K562 (cell line): ENCODE measurements around the gene NAA80. TPM values are rescaled to one million over a fixed set of nuclear protein-coding genes. Genes with fewer than 3 reads are reported as not detected.

Source experiments
- HDAC3 ChIP-seq: fragments of 450-650 bp; IDR thresholded peaks from 2 replicates; pipeline ENCODE4 v1.6.1; 2018; ENCODE audit warnings: borderline replicate concordance, mild to moderate bottlenecking, moderate library complexity; ENCODE audit not compliant: partially characterized antibody
- HIVEP1 ChIP-seq: fragments of 250-450 bp; sonication (Bioruptor Pico); IDR thresholded peaks from 2 replicates; pipeline ENCODE4 v1.4.0; 2020; ENCODE audit warnings: mild to moderate bottlenecking
- POLR2B ChIP-seq: fragments of 450-650 bp; IDR thresholded peaks from 2 replicates; pipeline ENCODE4 v1.6.1; 2018; ENCODE audit warnings: low read depth; ENCODE audit not compliant: partially characterized antibody
- SMAD1 ChIP-seq: fragments of 150-350 bp; IDR thresholded peaks from 2 replicates; pipeline ENCODE4 v1.6.1; 2014; ENCODE audit warnings: low read length, low read depth; ENCODE audit not compliant: partially characterized antibody
- ZKSCAN8 ChIP-seq: fragments of 200-800 bp; sonication (Bioruptor generic); IDR thresholded peaks from 2 replicates; pipeline ENCODE4 v1.6.1; 2016; ENCODE audit warnings: missing genetic modification characterization, missing compliant biosample characterization
- polyA plus RNA-seq, 8 experiments: library from polyadenylated mRNA; depleted of rRNA in 4 of 8; stranded (reverse) in 5 of 8; unstranded in 3 of 8; fragments of >200 nt; fragmentation: Nextera tagmentation in 2 of 8; fragmentation: Illumina TruSeq in 1 of 8; extraction: Ambion mirVana in 2 of 8; extraction: Trizol in 1 of 8; gene quantifications; 2 replicates each; pipeline versions ENCODE4 v1.2.1 to v1.2.3, GENCODE V29; 2011 to 2014; ENCODE audit warnings: inconsistent platforms in 1 of 8, missing spikeins in 1 of 8
- total RNA-seq, 7 experiments: library from RNA; depleted of rRNA in 6 of 7; stranded (reverse); fragments of >200 nt in 6 of 7; fragmentation: Illumina TruSeq in 2 of 7; extraction: Trizol in 2 of 7; gene quantifications; 2 replicates each; pipeline versions ENCODE4 v1.2.1 to v1.2.3, GENCODE V29; 2011 to 2021; ENCODE audit warnings: low replicate concordance in 1 of 7
- TF ChIP-seq, protein P1 (sequence below), 2 experiments: fragments of 450-650 bp; formaldehyde crosslinking in 1 of 2; IDR thresholded peaks; 2 replicates each; pipeline versions ENCODE4 v1.4.0 to v1.6.1; 2014 to 2020; ENCODE audit warnings: mild to moderate bottlenecking in 2 of 2, borderline replicate concordance in 1 of 2, low read depth in 1 of 2
- TF ChIP-seq, protein P2 (sequence below): fragments of 450-650 bp; formaldehyde crosslinking; conservative IDR thresholded peaks from 2 replicates; pipeline ENCODE4 v1.4.0; 2022; ENCODE audit warnings: mild to moderate bottlenecking, missing genetic modification characterization

NAA80 gene
- total and polyA plus RNA-seq, 9 of the 15 experiments (the other 6 are each of a cell fraction or from before 2014, with no cell fraction given) = 0.82 to 24.0 (median 8.6) TPM

DNA sequence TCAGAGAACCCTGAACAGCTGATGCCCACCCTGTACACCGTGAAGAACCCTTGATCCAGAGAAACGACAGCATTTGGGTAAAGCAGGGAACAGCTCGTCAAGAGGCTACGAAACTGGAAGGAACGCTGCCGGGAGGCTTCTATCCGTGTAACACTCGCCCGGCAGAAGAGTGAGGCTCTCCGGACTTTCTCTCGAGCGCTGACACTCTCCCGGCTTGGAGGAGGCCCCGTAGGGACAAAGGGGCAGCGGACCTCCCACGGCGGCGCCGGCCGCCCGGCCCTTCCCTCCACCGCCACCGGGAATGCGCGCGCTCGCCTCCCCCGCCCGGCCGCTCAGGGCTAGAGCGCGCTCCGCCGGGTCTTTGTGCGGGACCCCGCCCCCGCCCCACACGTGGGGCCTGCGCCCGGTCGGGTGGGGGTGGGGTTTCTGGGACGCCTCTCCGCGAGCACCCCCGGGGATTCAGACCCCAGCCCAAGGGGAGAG is 21.7 kb upstream of the NAA80 start (continued):
- TF ChIP-seq, protein P1, sequence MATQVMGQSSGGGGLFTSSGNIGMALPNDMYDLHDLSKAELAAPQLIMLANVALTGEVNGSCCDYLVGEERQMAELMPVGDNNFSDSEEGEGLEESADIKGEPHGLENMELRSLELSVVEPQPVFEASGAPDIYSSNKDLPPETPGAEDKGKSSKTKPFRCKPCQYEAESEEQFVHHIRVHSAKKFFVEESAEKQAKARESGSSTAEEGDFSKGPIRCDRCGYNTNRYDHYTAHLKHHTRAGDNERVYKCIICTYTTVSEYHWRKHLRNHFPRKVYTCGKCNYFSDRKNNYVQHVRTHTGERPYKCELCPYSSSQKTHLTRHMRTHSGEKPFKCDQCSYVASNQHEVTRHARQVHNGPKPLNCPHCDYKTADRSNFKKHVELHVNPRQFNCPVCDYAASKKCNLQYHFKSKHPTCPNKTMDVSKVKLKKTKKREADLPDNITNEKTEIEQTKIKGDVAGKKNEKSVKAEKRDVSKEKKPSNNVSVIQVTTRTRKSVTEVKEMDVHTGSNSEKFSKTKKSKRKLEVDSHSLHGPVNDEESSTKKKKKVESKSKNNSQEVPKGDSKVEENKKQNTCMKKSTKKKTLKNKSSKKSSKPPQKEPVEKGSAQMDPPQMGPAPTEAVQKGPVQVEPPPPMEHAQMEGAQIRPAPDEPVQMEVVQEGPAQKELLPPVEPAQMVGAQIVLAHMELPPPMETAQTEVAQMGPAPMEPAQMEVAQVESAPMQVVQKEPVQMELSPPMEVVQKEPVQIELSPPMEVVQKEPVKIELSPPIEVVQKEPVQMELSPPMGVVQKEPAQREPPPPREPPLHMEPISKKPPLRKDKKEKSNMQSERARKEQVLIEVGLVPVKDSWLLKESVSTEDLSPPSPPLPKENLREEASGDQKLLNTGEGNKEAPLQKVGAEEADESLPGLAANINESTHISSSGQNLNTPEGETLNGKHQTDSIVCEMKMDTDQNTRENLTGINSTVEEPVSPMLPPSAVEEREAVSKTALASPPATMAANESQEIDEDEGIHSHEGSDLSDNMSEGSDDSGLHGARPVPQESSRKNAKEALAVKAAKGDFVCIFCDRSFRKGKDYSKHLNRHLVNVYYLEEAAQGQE (IDR thresholded peaks at IDR 0.05; ENCODE audit: borderline replicate concordance) = peak; percentile 14; the same call in 1 of the 2 replicates
- TF ChIP-seq, protein P1 (CRISPR knock-in tag; IDR thresholded peaks at IDR 0.05; ENCODE audit: low read depth) = no peak
- TF ChIP-seq, protein P2, sequence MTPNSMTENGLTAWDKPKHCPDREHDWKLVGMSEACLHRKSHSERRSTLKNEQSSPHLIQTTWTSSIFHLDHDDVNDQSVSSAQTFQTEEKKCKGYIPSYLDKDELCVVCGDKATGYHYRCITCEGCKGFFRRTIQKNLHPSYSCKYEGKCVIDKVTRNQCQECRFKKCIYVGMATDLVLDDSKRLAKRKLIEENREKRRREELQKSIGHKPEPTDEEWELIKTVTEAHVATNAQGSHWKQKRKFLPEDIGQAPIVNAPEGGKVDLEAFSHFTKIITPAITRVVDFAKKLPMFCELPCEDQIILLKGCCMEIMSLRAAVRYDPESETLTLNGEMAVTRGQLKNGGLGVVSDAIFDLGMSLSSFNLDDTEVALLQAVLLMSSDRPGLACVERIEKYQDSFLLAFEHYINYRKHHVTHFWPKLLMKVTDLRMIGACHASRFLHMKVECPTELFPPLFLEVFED (CRISPR knock-in tag) = no peak
- TF ChIP-seq POLR2B = no peak
- TF ChIP-seq HIVEP1 (CRISPR knock-in tag) = no peak
- no peak for TF ChIP-seq SMAD1
- no peak for TF ChIP-seq HDAC3
- TF ChIP-seq ZKSCAN8 (CRISPR knock-in tag) = no peak
